GM19240 (cell line): ENCODE measurements around the gene UTP14A.

Experiments
- DNase-seq: peaks from one replicate; pipeline ENCODE4 v3.0.0; 2011; ENCODE audit warnings: low spot score; ENCODE audit not compliant: insufficient read length

UTP14A gene

GRCh38 chrX:129940721-129941120 is 34.8 kb downstream of the UTP14A start:
- DNase-seq, result no peak

DNA sequence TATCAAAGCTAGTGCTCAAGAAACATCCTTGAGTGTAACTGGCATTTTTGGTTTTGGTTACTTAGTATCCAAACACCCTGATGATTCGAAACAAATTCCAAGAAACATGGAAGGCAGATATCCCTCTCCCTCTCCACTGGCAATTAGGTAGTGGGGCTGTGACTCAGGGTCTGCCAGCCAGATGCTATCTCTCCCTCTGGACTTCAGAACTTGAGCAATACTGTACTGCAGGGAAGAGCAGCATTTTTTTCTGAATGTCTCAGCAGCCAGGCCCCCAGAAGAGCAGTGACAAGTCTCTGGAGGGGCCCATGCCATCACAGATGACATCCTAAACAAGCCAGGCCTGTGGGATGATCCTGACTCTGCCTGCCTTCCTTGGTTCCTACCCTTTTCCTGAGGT is 39.2 kb downstream of the UTP14A start:
- no peak for DNase-seq

DNA sequence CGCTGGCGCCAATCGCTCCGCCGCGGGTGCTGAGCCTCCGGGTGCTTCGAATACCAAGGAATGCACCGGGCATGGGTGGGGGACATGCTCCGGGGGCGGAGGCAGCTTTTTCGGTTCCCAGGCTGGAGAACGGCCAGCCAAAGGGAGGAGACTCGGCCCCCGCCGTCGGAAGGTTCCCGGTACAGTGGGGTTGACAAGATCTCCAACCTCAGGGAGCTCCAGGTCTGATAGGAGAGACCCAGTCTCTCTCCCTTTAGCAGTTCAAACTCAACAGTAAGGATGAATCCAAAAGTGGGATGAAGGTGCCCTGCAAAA is 47.3 kb downstream of the UTP14A start:
- no peak for DNase-seq

DNA sequence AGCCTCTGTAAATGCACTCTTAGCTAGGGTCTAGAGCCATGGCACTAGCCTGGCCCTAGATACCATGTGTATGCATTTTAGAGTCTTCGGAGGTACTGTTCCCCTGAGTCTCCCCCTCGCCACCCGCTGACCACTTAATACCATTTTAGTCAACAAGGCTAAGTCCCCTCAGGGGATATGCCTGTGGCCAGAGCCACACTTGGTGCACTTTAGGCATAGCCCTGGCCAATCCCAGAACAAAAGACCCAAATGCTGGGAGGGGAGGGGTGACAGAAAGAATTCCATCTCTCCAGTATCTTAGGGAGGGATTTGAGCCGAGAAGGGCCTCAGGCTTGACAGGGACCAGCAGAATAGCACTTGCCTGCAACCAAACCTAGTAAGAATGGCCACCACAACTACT is 47.9 kb downstream of the UTP14A start:
- no peak for DNase-seq

DNA sequence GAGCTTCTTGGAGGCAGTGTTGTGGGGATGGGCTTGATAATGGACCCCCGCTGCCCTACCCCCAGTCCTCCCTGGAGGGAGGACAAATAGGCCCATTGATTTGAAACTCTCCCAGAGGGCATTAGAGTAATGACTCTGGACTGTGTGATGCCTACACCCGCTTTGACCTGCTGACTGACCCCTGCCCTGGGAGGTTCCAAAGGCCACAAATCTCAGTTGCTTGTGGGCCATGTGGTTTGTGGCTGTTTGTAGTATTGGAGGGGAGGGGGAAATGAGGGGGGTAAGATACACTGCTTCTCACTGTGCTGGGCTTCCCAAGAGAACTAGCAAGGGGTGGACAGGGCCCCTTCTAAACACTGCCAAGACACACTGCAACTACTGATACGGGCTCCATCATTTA is 48.8 kb downstream of the UTP14A start:
- DNase-seq, result no peak

GRCh38 chrX:129955682-129956081 is 49.7 kb downstream of the UTP14A start:
- no peak for DNase-seq

DNA sequence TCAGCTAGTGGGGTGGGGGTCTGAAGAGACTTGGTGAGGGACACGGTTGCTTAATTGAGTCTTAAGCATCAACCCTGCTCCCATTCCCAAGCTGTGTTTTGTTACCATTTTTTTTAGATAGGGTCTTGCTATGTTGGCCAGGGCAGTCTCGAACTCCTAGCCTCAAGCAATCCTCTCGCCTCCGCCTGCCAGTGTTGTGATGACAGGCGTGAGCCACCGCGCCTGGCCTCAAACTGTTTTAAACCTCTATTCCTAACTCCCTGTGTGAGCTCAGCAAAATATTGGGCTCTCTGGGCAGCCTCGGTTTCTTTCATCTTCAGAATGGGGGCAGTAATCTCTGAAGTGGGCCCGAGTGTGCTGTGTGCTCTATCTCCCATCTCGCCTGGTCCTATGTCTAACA is 50.2 kb downstream of the UTP14A start:
- no peak for DNase-seq

DNA sequence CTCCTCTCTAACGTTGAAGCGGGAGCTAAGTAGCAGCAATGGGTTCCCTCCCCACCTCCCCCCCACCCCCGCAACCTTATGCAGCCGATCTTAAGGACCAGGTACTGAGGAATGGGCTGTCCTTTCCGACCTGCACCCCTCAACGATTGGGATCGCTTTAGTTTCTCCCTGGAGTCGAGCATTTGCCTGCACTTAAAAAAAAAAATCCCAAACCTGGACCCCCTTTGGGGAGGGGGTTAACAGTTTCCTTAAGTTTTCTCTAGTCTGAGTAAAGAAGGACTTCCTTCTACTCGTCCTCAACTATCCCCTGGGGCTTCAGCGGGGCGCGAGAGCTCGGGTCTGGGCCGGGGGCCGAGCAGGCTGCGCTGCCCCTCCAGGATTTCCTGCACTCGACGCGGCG is 50.8 kb downstream of the UTP14A start:
- no peak for DNase-seq

- DNase-seq, result no peak
Observed at GRCh38 chrX:129957241-129958082, 51.5 kb downstream of the UTP14A start.

DNA sequence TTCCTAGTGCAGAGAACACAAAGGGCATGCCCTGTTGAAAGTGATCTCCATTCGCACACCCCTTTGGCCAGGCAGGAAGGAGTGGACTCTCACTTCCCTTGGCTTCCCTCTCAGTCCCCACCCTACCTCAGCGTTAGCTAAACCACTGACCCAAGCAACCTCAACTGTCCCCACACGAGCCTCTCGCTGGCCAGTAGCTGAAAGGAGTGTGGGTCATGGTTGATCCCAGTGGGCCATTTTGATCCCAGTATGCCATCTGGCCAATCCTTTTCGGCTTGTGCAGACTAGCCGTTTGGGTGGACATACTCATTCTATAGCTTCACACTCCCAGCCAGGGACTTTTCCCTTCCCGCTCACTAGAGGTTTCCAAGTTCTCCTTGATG is 52.1 kb downstream of the UTP14A start:
- DNase-seq, result no peak

DNA sequence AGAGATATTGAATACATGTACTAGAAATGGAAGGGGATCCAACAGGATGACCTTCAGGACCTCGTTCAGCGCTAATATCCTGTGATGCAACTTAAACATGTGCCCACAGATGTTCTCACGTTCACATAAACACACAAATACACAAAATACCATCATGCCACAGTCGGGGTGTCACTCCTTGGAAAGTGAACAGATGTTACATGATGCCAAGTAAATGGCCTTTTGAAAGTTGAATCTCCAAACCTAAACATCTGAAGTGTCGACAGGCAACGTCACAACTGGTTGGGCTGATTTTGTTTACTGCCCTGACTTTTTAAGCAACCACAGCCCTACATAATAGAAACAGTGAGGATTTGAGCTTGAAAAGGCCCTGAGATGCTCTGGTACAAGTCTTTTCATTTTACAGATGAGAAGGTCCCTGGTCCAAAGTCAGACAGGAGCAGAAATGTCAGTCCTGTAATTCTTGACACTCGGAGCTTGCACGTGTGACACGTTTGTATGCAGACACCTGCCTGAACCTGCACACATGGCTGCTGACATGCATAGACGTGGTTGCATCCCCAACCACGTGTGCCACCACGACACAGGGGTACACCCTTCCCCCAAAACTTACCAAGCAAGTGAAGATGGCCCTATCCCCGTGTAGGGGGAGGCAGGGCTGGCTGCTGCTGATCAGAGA is 53.0 kb downstream of the UTP14A start:
- no peak for DNase-seq

- no peak for DNase-seq
Observed at GRCh38 chrX:129959493-129959832, 53.5 kb downstream of the UTP14A start.

DNA sequence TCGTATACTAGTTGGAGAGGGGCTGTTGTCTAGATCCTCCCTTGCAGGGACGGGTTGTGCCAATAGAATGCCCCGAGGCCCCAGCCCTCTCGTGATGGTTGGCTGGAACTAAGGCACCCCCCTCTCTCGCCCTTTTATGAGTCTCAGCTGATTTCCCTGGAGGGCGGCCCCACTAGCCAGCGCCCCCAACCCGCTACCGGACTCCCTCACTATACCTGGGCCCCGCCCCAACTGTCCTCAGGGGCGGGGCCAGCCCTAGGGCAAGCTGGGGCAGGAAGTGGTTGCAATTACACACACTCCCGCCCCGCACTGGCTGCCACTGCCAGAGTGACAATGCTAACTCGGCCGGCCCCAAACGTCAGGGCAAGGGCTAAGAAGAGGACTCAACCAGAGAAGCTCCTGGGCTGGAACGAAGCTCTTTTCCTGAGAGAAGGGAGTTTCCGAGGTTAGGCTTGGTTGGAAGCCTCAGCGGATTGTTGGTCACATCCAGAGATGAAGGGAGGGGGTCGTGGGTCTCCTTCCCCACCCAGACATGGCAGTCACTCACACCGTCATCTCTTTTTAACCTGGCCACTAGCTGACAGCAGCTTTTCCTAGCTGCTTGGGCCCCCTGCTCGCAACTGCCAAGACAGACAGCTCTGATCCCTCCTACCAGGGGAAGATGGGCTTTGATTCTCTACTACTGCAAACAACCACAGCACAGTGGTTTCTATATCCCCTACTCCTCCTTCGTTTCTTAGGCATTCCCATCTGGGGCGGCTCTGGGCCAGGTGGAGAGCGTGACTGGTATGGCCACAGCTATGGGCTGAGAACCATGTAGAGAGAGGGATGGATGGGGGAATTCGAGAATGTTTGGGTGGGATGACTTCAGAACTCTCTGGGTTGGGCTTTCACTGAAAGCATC is 55.5 kb downstream of the UTP14A start:
- DNase-seq, result peak; percentile 80

DNA sequence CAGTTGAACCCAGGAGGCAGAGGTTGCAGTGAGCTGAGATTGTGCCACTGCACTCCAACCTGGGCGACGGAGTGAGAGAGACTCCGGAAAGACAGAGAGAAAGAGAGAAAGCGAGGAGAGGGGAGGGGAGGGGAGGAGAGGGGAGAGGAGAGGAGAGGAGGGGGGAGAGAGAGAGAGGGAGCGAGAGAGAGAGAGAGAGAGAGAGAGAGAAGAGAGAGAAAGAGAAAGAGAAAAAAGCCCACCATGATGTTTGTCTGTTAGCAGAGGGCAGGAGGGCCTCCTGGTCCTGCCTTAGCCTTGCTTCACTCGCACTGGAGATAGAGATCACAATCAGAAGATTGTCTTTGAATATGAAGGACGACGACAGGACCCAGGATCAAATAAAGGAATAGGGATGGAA is 57.8 kb downstream of the UTP14A start:
- DNase-seq, result no peak

- DNase-seq, result no peak
Observed at GRCh38 chrX:129965166-129965565, 59.2 kb downstream of the UTP14A start.

- DNase-seq, result no peak
Observed at GRCh38 chrX:129968968-129969367, 63.0 kb downstream of the UTP14A start.

DNA sequence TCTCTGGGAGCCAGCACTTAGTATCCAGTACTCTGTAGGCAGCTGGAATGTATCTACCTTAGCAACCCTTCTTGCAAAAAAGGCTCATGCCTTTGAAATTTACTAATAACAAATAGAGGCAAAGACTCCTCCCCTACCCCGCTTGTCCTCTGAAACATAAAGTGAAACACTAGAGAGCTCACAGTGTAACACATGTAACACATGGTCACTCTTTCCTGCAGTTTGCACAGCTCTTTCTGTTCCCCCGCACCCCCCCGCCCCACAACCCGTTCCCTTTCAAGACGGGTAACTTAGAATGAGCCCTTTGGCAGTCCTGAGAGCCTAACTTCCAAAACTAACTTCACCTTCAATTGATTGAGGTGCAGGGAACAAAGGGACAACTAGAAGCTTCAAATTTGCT is 70.5 kb downstream of the UTP14A start:
- no peak for DNase-seq
